ENCODE data around the gene IQSEC2. TPM values are rescaled to one million over a fixed set of nuclear protein-coding genes. Genes with fewer than 3 reads are reported as not detected.

The IQSEC2 gene
- total RNA-seq = 11.6 TPM
- long read RNA-seq, partial matches to known transcripts = 0 of 7 reads
- long read RNA-seq, other reads (novel, unspliced or antisense) = 0 of 7 reads

DNA sequence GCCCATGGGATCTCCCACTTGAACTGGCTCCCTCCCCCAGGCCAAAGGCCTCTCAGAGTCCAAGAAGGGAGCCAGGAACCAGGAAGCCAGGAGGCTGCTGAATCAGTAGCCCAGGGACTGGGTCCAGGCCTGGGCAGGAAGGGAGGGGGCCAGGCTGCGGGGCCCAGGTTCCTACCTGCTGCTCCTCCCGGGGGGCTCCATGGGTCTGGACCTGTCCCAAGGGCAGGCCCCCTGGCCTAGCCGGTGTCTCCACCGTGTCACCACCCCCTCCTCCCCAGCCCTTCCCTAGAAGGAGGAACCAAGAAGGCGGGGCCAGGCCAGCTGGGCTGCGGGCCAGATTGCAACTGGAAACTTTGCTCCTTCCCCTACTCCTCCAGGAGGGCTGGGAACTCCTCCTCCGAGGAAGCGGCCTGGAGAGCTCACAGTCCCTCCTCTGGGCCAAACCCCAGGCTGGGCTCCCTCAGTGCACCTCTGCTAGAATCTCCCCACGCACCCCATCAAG lies at the start of gene IQSEC2:
IQSEC2 (minus strand) TSS at position 264 of the 502 bp plus-strand sequence.
- intact Hi-C loops (cut with DNase I) = loop anchor here (10.0 kb wide), 1 partner anchor 153 kb away; the partner anchor contains the start of gene HSD17B10
- peak; percentile 92 for DNase-seq (ENCODE audit: low spot score)

DNA sequence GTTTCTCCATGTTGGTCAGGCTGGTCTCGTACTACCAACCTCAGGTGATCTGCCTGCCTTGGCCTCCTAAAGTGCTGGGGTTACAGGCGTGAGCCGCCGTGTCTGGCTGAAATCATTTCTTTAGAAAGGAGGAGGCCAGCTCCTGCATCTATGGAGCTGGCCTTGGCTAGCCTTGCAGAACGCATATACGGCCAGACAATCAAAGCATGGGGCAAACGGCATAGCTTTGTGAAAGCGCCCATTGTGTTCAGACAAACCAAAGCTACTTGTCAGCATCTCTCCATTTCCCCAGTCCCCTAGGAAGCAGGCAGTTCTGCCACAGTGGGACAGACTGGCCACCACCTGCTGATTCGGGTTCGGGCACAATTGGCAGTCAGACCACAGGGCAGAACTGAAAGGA lies 48.9 kb upstream of the IQSEC2 start:
- intact Hi-C loops (cut with DNase I) = no loop called here
- peak; percentile 39 for DNase-seq (ENCODE audit: low spot score)

DNA sequence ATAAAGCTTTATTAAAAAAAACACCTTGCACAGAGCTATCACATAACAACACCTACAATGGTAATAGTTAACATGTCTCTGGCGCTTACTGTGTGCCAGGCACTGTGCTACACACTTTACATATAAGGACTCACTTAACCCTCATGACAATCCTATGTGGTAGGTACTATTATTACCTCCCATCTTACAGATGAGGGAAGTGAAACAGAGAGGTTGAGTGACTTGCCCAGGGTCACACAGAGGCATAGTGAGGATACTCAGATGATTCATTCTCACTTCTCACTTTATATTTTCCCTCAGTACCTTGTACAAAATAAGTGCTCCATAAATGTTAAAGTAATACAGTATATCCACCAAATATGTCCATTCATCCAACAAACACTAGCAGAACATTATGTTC lies 43.4 kb upstream of the IQSEC2 start:
- intact Hi-C loops (cut with DNase I) = no loop called here

DNA sequence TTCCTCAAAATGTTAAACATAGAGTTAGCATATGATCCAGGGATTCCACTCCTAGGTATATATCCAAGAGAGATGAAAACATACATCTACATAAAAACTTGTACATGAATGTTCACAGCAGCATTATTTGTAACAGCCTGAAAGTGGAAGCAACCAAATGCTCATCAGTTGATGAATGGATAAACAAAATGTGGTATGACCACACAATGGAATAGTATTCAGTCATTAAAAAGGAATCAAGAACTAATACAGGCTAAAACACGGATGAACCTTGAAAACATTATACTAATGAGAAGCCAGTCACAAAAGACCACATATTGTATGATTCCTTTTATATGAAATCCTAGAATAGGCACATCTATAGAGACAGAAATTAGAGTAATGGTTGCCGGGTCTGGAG lies 42.7 kb upstream of the IQSEC2 start:
- no peak for DNase-seq (ENCODE audit: low spot score)
- intact Hi-C loops (cut with DNase I) = no loop called here

More for the DNA sequence above, 43.4 kb upstream of the IQSEC2 start:
- no peak for DNase-seq (ENCODE audit: low spot score)

DNA sequence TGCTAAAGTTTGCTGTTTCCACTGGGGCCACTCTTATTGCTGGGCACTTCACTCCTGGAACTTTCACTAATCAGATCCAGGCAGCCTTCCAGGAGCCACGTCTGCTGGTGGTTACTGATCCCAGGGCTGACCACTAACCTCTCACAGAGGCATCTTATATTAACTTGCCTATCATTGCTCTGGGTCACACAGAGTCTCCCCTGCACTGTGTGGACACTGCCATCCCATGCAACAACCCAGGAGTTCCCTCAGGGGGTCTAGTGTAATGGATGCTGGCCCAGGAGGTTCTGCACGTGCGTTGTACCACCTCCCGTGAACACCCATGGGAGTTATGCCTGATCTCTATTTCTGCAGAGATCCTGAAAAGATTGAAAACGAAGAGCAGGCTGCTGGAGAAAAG lies 41.8 kb upstream of the IQSEC2 start:
- intact Hi-C loops (cut with DNase I) = no loop called here
- peak; percentile 51 for DNase-seq (ENCODE audit: low spot score)

DNA sequence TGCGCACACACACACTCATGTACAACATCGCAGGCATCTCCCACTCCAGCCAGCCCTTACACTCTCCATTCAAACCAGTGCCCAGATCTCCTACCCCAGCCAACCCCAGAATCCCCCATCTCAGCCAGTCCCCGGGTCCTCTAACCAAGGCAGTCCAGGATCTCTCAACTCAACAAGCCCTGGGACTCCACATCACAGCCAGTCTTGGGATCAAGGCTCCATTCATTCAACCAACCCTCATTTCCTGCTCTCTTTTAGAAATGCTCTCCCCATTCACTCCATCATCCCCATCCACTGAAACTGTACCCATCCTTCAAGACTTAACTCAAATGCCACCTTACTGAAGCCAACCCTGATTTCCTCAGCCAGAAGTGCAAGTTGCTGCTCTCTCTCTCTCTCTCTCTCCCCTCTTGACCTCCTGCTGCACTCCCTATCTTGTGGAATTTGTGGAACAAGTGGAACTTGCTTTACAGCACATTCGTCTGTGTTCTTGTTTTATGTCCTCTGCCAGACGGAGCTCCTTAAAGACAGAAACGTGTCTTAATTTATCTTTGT lies 40.6 kb upstream of the IQSEC2 start:
- intact Hi-C loops (cut with DNase I) = no loop called here

DNA sequence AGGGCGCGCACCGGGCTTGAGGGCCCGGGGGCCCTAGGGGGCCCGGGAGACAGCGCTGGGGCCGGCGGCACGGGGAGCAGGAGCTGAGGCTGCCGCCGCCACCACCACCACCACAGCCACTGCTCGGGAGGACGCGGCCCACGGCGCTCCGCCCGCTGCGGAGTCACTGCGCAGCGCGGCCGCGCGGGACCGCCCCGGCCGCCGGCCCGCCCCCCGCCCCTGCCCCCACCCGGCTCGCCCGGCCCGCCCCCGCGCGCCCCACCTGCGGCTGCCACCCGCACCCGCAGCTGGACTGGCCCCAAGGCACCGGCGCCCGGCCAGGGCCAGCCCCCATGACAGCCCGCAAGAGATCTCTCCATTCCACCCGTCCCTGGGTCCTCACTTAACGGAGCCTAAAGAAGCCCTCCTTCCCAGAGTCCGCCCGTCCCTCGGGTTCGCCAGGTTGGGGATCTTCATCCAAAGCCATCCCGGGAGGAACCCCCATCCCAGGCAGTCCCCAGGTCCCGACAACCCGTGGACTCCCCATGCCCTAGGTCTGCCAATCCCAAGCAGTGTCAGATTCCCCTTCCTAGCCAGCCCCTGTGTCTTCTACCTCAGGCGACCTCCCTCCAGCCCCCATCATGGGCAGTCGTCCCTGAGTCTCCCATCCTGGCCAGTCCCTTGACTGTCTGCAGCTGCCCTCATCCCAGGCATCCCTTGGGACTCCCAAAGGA lies 40.0 kb upstream of the IQSEC2 start:
- DNase-seq (ENCODE audit: low spot score) = peak; percentile 69
- intact Hi-C loops (cut with DNase I) = no loop called here

More for the DNA sequence above, 40.6 kb upstream of the IQSEC2 start:
- DNase-seq (ENCODE audit: low spot score) = peak; percentile 27

DNA sequence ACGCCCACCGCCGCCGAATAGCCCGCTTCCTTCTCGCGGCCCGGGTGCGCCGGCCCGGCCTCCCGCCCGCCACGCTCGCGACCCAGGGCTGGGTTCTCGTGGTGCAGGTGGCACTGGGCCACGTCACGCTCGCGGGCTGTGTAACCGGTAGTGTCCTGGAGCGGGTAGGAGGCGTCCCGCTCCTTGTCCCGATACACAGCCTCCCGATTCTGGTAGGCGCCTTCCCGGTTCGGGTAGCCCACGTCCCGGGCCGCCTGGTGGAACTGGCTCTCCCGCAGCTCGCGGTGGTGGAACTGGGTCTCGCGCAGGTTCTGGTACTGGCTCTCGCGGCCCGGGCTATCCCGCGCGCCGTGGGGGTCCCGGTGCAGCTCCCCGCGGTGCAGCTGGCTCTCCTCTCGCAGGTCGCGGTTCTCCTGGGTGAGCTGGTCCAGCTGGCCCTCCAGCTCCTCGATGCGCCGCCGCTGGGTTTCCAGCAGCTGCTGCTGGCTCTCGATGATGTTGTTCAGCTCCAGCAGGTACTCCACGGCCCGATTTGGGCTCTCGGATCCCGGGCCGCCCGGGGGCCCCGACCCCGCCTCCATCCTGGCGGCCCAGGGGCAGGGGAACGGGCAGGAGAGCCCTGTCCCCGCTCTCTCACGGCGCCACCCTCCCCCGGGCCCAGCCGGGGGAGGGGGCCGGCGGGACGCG lies 39.3 kb upstream of the IQSEC2 start:
- intact Hi-C loops (cut with DNase I) = no loop called here
- DNase-seq (ENCODE audit: low spot score) = peak; percentile 56

DNA sequence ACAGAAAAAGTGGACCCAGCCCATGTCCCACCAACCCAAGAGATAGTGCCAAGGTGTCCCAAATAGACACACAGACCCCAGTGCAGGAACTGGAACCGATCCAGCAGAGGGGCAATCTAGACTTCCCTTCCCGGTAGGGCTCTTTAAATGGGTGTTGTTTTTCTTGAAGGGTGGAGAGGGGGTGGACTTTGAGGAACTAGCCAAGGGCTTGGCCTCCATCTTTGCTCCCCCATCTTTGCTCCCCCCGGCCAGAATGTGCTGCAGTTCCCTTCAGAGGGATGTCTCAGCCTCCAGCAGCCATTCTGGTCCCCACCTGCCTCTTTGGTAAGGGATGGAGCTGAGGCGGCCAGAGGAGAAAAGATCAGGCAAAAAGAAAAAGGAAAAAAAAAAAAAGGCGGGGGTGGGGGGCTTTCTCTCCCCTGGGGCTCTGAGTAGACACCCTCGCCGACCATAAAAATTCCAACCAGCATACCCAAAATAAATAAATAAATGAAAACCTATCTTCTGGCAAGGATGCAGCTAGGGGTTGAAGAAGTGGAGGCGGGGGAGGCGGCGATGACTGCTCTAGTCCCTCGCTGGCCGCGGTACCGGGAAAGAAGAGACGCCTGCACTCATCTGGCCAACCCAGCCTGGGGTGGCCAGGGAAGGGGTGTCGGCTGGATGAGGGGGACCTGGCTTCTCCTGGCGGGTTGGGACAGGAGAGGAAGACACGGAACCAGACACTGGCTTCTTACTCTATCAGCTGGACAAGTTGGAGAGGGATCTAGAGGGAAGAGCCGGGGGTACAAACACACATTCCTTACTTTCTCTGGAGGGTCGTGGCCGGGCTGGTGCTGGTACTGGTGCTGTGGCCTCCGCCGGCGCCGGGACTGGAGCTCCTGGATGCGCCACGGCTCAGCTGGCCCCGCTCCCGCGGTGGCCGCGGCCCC lies 38.5 kb upstream of the IQSEC2 start:
- intact Hi-C loops (cut with DNase I) = loop anchor here (10.0 kb wide), 1 partner anchor 1735 kb away; no protein-coding TSS in a partner anchor
- DNase-seq (ENCODE audit: low spot score) = peak; percentile 63

DNA sequence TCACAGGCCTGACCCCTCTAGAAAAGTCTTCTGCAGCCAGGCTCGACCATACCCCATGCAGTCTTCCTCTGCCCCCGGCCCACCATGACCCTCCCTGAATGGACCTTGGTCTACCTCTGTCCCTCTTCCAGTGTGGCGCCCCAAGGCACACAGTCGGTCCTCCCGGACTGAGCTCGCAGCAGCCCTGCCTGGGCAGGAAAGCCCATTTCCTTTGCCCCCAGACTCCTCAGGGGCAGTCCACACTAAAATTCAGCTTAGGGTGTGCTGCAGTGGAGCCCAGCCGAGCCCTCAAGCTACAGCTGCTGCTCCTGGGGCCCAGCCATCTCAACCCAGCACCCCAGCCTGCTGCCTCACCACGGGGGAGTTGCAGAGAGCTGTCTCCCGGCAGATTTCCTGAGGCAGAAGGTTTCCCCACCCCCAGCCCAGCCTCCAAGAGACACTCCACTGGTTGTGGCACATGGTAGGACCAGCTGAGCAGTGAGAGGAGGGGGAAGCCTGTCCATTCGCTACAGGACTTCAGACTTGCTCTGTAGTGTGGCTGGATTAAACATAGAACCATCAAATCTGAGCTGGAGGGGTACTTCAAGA lies 37.5 kb upstream of the IQSEC2 start:
- intact Hi-C loops (cut with DNase I) = loop anchor here (10.0 kb wide), 1 partner anchor 1736 kb away; no protein-coding TSS in a partner anchor

DNA sequence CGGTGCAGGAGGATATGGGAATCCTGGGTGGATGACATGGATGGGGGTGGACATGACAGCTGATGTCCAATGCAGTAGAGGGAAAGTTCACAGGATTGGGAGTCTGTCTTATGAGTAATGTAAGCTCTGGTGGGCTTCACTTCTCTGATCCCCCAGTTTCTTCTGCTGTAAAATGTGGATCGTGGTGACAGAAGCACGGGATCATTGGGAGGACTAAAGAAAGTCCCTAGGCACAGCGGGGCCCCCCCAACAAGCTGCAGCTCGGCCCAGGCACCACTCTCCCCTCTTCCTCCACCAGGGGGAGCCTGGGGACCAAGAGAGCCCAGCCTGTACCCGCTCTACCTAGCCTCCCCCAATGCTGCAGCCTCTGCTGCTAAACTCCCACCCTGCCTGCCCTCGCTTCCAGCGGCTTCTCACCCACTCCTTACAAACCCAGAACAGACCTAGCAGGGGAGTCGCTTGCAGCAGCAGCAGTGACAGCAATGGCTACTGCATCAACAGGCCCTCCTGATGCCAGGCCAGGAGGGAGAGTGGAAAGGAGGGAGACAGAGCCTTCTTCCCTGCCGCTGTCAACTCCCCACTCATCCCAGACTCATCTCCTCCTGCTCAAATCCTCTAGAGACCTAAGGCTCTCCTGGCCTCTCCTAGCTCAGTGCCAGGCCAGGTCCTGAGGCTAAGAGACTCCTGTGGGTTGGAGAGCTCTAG lies 36.1 kb upstream of the IQSEC2 start:
- intact Hi-C loops (cut with DNase I) = loop anchor here (2.0 to 10.0 kb wide), 2 partner anchors 119 to 1737 kb away; no protein-coding TSS in a partner anchor
- DNase-seq (ENCODE audit: low spot score) = peak; percentile 84

More for the DNA sequence above, 37.5 kb upstream of the IQSEC2 start:
- peak; percentile 70 for DNase-seq (ENCODE audit: low spot score)

DNA sequence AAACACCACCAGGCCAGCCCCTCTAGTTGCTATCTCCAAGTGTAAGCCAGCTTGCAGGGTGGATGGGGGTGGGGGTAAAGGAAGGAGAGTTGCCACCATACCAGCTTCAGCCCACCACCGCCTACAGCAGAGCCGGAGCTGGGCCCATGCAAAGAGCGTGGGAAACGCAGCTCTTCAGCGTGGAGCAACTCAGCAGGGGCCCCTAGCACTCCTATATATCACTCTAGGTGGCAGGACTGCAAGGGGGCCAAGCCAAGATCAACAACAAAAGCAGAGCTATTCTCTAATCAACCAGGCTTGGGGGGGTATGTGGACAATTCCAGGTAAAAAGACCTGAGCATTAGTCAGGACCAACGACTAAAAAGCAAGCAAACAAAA lies 35.5 kb upstream of the IQSEC2 start:
- intact Hi-C loops (cut with DNase I) = loop anchor here (2.0 to 10.0 kb wide), 2 partner anchors 120 to 1738 kb away; no protein-coding TSS in a partner anchor
- DNase-seq (ENCODE audit: low spot score) = peak; percentile 44

DNA sequence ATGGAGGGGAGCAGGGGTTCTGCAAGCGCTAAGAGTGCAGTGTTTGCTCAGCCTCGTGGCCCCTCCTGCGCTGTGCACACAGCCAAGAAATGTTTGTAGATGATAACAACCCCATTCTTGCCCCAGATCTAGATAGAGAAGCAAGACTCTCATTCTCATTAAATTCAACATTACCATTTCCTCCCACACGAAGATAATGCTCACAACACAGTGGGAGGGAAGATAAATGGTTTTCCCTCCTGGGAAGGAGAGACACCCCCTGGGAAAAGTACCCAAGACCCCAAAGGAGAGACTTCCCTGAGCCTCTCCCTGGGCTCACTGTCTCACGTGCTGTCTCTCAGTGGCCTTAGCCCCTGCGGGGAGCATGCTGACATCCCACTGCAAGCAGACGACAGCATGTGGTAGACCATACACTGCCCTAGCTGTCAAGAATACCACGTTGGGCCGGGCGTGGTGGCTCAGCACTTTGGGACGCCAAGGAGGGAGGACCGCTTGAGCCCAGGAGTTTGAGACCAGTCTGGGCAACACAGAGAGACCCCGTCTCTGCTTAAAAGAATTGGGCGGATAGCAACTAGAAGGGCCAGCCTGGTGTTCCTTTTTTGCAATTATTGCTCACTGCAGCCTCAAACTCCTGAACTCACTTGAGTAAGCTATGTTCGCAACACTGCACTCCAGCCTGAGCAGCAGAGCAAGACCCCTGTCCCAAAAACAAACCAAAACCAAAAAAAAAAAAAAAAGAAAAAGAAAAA lies 34.9 kb upstream of the IQSEC2 start:
- intact Hi-C loops (cut with DNase I) = loop anchor here (2.0 to 10.0 kb wide), 2 partner anchors 121 to 1739 kb away; no protein-coding TSS in a partner anchor
- peak; percentile 54 for DNase-seq (ENCODE audit: low spot score)

DNA sequence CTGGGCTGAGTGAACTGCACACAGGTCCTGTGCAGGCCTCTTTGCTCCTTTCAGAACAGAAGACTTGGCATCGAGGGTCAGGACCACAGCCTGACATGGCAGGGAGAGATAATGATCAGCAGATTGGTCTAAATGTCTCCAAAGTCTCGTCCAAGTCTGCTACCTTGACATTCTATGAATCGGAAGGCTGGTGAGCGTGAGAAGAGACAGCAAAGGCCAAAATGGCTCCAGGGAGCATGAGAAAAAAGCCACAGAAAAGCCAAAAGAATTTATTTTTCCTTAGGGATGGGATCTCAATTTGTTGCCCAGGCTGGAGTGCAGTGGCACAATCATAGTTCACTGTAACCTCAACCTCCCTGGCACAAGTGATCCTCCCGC lies 32.3 kb upstream of the IQSEC2 start:
- peak; percentile 14 for DNase-seq (ENCODE audit: low spot score)
- intact Hi-C loops (cut with DNase I) = loop anchor here (10.0 kb wide), 1 partner anchor 1741 kb away; no protein-coding TSS in a partner anchor

DNA sequence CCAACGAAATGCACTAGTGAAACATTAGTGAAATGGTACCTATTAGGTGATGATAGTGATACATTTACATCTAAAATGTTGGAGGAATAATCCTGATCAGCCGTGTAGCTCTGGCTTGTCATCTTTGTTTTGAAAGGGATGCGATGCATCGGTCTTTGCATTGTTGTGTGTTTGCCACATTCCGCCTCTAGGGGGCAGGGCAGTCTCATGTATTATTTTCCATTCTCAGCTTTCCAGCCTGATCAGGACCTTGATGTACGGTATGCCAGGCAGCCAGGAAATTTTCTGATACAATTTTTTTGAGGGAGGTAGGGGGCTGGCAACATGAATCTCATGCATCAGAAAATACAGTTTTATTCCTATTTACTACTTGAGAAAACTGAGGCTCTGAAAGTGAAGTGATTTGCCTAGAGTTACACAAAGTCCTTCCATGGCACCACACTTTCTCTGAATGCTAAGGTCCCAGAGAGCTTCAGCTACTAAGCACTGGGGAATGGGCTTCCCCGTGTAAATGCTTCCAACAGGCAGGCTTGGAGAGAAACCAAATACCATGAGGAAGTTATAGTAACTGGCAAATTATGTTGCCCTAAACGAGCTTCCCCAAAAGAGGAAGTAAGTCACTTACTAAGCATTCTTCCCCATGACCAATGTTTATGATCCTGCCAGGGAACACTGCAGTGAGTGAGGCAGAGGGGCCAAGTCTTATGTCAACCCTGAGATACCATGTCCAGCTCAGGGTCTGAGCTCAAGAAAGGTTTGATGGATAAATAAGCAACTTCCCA lies 31.8 kb upstream of the IQSEC2 start:
- peak; percentile 77 for DNase-seq (ENCODE audit: low spot score)
- intact Hi-C loops (cut with DNase I) = loop anchor here (10.0 kb wide), 1 partner anchor 1742 kb away; no protein-coding TSS in a partner anchor

DNA sequence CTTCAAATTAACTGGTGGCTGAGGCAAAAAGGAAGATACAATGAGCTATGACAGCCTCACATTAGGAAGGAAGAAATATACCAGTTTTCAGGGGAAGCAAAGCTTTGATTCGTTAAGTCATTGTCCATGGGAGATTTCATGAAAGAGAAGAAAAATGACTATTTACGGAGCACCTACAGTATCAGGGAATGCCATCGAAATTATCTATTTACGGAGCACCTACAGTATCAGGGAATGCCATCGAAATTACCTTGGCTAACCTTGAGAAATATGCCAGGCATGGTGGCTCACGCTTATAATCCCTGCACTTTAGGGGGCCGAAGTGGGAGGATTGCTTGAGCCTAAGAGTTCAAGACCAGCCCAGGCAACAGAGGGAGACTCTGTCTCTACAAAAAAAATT lies 28.5 kb upstream of the IQSEC2 start:
- no peak for DNase-seq (ENCODE audit: low spot score)
- intact Hi-C loops (cut with DNase I) = loop anchor here (10.0 kb wide), 1 partner anchor 1745 kb away; no protein-coding TSS in a partner anchor
